PFSK-1 (cell line): ENCODE data around the gene AP3B1.

Experiments
- FOXP2 ChIP-seq: optimal IDR thresholded peaks from 2 replicates; pipeline ENCODE3; 2011; ENCODE audit warnings: borderline replicate concordance, control low read depth, inconsistent platforms; ENCODE audit not compliant: insufficient read depth; ENCODE audit errors: extremely low read length, extremely low read depth
- POLR2AphosphoS5 ChIP-seq: IDR thresholded peaks from 2 replicates; pipeline ENCODE4 v1.6.1; 2012; ENCODE audit warnings: low read depth, mild to moderate bottlenecking, control low read depth, low read length, moderate library complexity
- SIN3A ChIP-seq: IDR thresholded peaks from 2 replicates; pipeline ENCODE4 v1.6.1; 2012; ENCODE audit warnings: mild to moderate bottlenecking, low read length, moderate library complexity, borderline replicate concordance; ENCODE audit not compliant: insufficient read depth
- TAF1 ChIP-seq: IDR thresholded peaks from 2 replicates; pipeline ENCODE4 v1.6.1; 2012; ENCODE audit warnings: low read length, control low read depth, borderline replicate concordance; ENCODE audit not compliant: insufficient read depth
- TF ChIP-seq, protein P1 (sequence below), 2 experiments: IDR thresholded peaks; 2 replicates each; pipeline versions ENCODE4 v1.6.1 to v1.8.0; 2011 to 2012; ENCODE audit warnings: low read depth in 2 of 2, low read length in 2 of 2, control low read depth in 1 of 2, inconsistent platforms in 1 of 2, mild to moderate bottlenecking in 1 of 2, moderate library complexity in 1 of 2; ENCODE audit not compliant: insufficient read depth in 1 of 2

AP3B1 gene

DNA sequence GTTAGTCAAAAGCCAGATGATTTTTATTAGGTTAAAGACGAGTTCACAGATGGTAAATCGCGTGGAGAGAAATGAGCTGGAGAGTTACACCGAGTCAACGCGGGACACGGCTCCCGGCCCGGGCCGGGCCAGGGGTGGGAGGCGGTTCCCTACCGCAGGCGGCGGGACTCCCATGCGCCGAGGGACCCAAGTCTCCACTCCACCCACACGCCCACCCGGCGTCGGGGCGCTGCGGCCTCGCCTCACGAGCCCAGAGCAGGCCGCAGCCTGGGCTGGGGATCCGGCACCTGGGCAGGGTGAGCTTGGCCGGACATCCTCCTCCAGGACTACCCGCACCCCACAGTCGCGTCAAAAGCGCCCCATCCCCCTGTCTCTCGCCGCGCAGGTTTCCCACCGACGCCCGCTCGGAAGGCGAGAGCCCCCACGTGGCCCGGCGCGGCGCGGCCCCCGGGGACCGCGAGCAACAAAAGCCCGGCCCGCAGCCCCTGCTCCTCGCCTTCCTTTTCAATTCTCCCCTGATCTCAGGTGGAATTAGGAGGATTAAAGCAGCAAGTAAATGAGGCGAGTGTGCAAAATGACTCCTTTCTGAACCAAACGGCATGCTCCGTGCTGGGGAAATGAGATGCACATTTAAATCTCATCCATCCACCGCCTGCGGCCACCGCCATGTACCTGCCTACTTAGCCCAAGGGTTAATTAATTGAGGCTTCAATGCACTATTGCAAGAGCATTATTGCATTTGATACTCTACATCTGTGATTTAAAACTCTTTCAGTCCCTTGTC, 321.8 kb downstream of the AP3B1 start:
- TF ChIP-seq SIN3A (no peak), POLR2AphosphoS5 (no peak), TAF1 (no peak), FOXP2 (no peak)
- TF ChIP-seq, protein P1, sequence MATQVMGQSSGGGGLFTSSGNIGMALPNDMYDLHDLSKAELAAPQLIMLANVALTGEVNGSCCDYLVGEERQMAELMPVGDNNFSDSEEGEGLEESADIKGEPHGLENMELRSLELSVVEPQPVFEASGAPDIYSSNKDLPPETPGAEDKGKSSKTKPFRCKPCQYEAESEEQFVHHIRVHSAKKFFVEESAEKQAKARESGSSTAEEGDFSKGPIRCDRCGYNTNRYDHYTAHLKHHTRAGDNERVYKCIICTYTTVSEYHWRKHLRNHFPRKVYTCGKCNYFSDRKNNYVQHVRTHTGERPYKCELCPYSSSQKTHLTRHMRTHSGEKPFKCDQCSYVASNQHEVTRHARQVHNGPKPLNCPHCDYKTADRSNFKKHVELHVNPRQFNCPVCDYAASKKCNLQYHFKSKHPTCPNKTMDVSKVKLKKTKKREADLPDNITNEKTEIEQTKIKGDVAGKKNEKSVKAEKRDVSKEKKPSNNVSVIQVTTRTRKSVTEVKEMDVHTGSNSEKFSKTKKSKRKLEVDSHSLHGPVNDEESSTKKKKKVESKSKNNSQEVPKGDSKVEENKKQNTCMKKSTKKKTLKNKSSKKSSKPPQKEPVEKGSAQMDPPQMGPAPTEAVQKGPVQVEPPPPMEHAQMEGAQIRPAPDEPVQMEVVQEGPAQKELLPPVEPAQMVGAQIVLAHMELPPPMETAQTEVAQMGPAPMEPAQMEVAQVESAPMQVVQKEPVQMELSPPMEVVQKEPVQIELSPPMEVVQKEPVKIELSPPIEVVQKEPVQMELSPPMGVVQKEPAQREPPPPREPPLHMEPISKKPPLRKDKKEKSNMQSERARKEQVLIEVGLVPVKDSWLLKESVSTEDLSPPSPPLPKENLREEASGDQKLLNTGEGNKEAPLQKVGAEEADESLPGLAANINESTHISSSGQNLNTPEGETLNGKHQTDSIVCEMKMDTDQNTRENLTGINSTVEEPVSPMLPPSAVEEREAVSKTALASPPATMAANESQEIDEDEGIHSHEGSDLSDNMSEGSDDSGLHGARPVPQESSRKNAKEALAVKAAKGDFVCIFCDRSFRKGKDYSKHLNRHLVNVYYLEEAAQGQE (IDR thresholded peaks at IDR 0.05; ENCODE audit: insufficient read depth in 1 of 2, low read depth in 2 of 2, low read length in 2 of 2): no peak

DNA sequence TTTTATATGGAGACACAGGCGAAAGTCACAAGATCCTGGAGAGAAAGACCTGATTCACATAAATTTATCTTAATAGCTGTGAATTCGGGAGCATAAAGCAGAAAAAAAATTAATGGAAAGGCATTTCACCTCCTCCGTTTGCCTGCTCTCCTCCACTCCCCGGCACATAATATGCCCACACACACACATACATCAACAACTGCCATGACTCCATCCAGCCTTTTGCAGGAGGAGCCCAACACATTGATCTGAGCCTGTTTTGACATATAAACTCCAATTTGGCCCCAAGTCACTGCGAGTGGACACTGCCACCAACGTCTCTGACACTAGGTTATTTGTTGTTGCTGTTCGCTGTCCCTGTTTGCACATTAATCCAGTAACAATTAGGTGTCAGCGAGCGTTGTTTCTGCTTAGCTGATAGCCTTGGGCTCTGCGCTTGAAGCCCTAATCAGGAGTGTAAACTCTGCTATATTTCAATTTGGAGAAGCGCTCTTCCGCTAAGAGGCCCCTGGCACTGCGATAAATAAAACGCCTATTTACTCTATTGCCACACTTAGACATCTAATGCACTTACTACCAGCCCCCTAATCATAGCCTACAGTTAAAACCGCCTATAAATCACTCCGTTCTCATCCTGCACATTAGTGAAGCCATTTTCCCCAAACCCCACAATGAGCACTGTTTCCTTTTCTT, 322.6 kb downstream of the AP3B1 start:
- no peak for TF ChIP-seq SIN3A
- no peak for TF ChIP-seq TAF1
- no peak for TF ChIP-seq FOXP2
- no peak for TF ChIP-seq POLR2AphosphoS5
- TF ChIP-seq, protein P1 (IDR thresholded peaks at IDR 0.05; ENCODE audit: insufficient read depth in 1 of 2, low read depth in 2 of 2, low read length in 2 of 2): no peak

DNA sequence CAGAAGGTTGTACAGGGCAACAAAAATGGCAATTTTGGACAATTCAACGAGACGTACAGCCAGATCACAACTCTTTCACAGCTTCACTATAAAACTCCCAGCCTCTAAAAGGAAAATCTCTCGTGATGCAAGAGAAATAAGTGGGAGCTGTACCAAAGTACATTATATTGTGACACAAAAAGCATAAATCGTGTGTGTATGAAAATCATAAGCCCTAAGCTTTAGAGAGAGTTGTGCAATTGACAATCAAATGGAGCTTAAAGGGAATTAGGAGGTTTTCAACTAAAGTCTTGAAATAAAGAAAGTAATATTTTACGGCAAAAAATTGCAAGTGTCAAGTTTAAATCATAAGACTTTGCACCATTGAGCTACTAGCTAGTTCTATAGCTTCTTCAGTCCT, 323.6 kb downstream of the AP3B1 start:
- TF ChIP-seq TAF1: no peak
- no peak for TF ChIP-seq FOXP2
- TF ChIP-seq, protein P1 (IDR thresholded peaks at IDR 0.05; ENCODE audit: insufficient read depth in 1 of 2, low read depth in 2 of 2, low read length in 2 of 2): no peak
- TF ChIP-seq SIN3A: no peak
- no peak for TF ChIP-seq POLR2AphosphoS5

DNA sequence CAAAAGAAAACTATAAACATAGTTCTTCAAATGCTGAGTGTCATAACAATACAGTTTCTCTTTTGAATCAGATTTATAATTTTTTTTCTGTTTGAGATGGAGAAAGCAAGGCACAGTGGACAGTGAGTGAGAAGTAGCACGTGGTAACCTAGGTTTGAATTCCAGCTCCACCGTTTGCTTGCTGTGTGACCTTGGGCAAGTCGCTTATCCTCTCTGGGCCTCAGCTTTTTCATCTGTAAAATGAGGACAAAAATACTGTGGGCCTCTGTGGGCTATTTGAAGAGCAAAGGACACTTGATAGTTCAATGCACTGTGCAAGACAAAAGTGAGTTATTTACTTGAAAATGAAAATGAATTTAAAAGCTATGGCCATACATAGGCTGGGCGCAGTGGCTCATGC, 330.7 kb downstream of the AP3B1 start:
- TF ChIP-seq POLR2AphosphoS5 (no peak), TAF1 (no peak), SIN3A (no peak)

DNA sequence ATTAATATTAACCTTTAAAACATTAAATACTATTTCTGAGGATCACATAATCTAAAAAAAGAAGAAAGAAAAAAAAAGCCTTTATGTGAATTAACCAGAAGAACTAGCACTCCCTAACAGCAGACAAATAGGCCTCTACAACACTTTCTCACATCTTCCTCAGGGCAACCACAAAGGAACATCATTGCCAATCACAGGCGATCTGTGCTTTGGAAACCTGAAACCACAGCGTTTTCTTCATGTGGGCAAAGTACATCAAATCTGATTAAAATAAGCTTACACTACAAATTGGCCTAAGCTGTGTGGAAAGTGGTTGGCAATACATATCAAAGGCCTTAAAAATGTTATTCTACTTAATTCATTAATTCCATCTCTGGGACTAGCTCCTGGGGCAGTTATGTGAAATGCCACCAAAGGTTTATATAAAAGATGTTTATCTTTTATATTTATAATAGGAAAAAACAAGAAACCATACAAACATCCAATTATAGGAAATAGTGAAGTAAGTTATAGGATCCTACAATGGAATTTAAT, 333.6 kb downstream of the AP3B1 start:
- TF ChIP-seq SIN3A (no peak), TAF1 (no peak), FOXP2 (no peak), POLR2AphosphoS5 (no peak)
- TF ChIP-seq, protein P1 (IDR thresholded peaks at IDR 0.05; ENCODE audit: insufficient read depth in 1 of 2, low read depth in 2 of 2, low read length in 2 of 2): no peak
